Vagina (tissue), 2 donors: ENCODE results near the gene ARSI.

Source experiments
- POLR2A ChIP-seq, 2 donors: fragments of 450-650 bp; IDR thresholded peaks; one replicate each; pipeline ENCODE4 v1.6.1; 2017; ENCODE audit warnings: antibody characterized with exemption in 2 of 2, mild to moderate bottlenecking in 2 of 2, moderate library complexity in 2 of 2
- POLR2AphosphoS5 ChIP-seq, 2 donors: sonication (generic); formaldehyde crosslinking; IDR thresholded peaks; one replicate each; pipeline ENCODE4 v1.9.0; 2017; ENCODE audit warnings: antibody characterized with exemption in 2 of 2, mild to moderate bottlenecking in 2 of 2, low read depth in 1 of 2; ENCODE audit not compliant: insufficient read depth in 1 of 2
- TF ChIP-seq, protein P1 (sequence below), 3 experiments: fragments of 450-650 bp in 2 of 3; fragments of 200-600 bp in 1 of 3; sonication (generic) in 1 of 3; IDR thresholded peaks; one replicate each; pipeline ENCODE4 v1.5.1; 2017 to 2019; ENCODE audit warnings: antibody characterized with exemption in 3 of 3, mild to moderate bottlenecking in 2 of 3, moderate library complexity in 2 of 3

DNA sequence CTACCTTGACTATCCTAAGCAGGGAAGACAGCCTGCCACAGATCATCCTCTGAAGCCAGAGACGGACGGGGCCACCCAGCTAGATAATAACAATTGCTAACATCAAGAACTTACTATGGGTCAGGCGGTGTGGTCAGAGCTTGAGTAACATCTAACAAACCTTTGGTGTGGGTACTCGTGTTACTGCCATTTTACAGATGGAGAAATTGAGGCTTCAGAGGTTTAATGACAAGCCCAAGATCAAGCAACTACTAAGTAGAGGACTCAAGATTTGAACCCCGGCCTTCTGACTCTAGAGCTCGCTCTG, 16.7 kb upstream of the ARSI start:
- TF ChIP-seq, protein P1, sequence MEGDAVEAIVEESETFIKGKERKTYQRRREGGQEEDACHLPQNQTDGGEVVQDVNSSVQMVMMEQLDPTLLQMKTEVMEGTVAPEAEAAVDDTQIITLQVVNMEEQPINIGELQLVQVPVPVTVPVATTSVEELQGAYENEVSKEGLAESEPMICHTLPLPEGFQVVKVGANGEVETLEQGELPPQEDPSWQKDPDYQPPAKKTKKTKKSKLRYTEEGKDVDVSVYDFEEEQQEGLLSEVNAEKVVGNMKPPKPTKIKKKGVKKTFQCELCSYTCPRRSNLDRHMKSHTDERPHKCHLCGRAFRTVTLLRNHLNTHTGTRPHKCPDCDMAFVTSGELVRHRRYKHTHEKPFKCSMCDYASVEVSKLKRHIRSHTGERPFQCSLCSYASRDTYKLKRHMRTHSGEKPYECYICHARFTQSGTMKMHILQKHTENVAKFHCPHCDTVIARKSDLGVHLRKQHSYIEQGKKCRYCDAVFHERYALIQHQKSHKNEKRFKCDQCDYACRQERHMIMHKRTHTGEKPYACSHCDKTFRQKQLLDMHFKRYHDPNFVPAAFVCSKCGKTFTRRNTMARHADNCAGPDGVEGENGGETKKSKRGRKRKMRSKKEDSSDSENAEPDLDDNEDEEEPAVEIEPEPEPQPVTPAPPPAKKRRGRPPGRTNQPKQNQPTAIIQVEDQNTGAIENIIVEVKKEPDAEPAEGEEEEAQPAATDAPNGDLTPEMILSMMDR (IDR thresholded peaks at IDR 0.05) = no peak
- TF ChIP-seq POLR2A (IDR thresholded peaks at IDR 0.05) = no peak
- TF ChIP-seq POLR2AphosphoS5 (IDR thresholded peaks at IDR 0.05; ENCODE audit: insufficient read depth in 1 of 2, low read depth in 1 of 2) = no peak
